CD4-positive, alpha-beta T cell treated with Interleukin-1 beta for 1 hour (primary cell): ENCODE measurements around the gene MAMDC2.

Source experiments
- DNase-seq, 2 donors: peaks; one replicate each; pipeline ENCODE4 v3.0.0-alpha.2; 2020 to 2022

Gene MAMDC2, protein sequence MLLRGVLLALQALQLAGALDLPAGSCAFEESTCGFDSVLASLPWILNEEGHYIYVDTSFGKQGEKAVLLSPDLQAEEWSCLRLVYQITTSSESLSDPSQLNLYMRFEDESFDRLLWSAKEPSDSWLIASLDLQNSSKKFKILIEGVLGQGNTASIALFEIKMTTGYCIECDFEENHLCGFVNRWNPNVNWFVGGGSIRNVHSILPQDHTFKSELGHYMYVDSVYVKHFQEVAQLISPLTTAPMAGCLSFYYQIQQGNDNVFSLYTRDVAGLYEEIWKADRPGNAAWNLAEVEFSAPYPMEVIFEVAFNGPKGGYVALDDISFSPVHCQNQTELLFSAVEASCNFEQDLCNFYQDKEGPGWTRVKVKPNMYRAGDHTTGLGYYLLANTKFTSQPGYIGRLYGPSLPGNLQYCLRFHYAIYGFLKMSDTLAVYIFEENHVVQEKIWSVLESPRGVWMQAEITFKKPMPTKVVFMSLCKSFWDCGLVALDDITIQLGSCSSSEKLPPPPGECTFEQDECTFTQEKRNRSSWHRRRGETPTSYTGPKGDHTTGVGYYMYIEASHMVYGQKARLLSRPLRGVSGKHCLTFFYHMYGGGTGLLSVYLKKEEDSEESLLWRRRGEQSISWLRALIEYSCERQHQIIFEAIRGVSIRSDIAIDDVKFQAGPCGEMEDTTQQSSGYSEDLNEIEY

DNA sequence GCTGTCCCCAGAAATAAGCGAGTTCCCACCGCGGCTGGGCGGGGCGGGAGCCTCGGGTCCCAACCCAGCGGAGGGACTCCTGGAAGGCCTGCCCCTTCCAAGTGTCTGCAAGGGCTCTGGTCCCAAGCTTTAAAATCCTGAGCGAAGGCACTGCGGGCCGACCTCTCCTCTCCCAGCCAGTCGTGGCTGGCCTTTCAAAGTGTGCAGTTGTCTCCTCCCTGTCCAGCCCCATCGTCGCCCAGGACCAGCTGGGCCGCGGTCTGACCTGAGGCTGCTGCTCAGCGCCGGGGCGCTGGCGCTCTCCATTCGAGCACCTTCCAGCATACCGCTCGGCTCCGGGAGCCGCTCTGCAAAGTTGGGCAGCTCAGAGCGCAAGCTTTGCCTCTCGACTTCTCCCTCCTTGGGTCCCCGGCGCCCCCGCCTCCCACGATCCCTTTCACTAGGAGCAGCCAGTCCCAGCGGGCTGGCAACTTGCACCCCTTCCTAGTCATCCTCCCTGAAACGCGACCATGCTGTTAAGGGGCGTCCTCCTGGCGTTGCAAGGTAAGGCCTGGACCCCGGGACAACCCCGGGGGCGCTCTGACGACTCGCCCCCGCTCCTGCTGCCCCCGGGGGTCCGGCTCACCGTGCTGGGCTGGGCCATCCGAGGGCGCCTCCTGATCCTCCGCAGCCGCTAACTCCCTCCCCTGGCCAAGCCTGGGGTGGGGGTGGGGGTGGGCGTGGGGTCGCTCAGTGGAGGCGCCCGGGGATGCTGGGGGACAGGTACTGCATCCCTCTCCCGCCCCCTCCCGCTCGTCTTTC lies at the start of gene MAMDC2:
Gene MAMDC2 (plus strand): TSS at position 160 of the 801 bp plus-strand sequence. CDS start 350 bp downstream, at position 510.
- DNase-seq = no peak

DNA sequence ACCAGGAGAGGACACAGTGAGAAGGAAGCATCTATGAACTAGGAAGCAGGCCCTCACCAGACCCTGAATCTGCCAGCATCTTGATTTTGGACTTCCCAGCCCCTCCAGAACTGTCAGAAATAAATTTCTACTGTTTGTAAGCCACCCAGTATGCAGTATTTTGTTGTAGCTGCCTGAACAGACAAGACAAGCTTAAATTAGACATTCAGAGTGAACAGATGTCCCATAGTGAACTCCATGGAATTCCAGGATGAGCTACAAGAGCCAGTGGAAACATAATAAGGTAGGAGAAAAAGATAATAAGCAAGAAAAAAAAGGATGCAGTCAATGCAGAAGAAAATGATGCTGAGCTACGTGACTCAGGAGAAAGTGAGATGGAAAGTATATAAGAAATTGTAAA lies 47.8 kb upstream of the MAMDC2 start:
- no peak for DNase-seq

DNA sequence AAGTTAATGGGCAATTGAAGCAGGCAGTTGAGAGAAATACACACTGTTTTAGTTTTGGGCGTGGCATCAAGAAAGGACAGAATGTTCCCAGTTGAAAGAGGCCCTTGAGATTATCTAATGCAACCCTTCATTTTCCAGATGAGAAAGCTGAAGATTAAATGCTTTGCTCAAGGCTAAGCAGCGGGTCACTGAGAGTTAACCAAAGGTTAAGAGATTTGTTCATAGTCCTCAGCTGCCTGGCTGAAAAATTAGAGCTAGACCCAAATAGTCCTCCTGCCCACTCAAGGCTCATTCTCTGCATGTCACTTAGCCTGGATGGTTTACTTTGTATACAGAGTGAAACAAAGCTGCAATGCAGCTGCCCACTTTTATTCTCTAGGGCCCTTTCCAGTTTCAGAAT lies 46.7 kb upstream of the MAMDC2 start:
- no peak for DNase-seq

DNA sequence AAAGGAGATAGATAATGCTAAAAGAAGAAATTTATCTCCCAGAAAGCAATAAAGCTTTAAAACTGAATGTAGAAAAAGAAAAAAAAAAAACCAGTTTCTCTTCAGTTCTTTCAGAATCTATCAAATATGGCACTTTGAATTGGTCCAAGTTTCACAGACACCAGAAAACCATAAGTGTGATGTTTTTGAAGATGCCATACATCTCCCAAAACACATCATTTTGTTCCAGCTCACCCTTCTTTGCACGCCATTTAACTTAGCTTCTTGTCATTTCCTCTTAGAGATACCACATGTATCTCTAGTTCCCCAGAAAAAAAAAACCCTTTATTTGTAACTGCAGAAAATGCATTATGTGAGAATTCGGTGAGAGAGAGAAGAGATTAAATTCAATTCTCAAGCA lies 46.1 kb upstream of the MAMDC2 start:
- DNase-seq = no peak

DNA sequence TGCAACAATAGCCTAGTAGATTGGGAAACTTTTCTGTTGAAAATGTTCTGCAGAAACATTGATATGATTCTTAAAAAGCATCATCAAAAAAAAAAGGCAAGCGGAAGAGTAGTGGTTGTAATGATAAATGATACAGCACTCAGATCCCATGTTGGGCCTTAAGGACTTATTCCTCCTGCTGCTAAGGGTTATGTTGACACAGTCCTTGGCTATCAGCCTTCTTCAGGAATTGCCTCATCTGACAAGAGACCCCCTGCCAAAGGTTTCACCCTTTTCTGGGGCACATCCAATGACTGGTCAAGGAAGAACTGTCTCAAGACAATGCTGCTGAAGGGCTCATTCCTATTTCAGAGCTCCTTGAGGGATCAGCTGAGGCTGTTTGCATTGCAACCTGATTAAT lies 44.3 kb upstream of the MAMDC2 start:
- no peak for DNase-seq

DNA sequence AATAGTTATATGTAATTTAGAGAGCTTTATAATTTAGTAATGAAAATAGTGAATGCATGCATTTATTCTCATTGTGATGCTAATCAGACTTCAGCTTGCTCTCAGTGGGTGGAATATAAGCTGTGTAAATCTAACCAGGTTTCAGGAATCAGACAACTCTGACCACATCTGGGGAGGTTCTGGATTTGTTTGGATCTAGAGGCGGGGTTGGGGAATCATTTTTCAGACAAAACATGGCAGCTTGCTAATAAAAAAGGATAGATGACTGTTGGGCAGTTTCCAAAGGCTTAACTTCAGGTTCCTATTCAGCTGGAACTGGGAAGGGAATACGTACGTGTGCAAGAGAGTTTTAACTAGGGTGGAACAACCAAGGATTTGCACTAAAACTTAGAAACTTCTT lies 43.2 kb upstream of the MAMDC2 start:
- DNase-seq = no peak

DNA sequence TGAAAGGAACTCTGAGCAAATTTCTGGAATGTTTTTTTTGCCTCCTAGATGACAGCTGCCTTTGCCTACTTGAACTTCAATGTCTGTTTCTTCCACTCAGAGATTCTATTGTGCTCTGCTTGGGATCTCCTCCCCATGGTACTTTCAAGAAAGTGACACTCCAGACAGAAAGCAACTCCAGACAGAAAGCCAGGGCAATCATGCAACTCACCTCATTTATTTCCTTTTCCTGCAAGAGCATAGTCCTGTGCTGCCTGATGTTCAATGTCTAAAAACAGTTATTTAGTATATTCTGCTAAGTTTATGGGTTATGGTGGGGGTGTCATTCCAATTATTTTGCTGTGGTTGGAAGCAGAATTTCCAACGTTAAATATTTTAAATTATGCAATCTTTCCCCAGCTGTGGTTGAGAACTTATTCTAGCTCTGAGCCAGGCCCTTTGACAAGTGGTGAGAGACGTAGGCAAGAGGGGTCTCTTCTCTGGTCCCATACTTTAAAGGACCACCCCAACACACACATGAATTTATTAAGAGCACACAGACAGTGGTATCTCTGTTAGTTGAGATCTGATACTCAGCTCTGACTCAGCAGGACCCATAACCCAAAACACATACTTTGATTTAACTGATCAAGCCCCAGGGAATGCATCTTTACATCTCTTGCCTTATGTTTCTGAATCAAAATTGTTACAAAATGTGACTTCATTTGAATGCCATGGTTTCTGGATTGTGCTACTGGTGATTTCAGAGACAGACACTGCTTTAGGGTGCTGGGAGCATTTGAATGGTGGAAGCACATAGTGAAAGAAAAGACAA lies 39.5 kb upstream of the MAMDC2 start:
- no peak for DNase-seq

DNA sequence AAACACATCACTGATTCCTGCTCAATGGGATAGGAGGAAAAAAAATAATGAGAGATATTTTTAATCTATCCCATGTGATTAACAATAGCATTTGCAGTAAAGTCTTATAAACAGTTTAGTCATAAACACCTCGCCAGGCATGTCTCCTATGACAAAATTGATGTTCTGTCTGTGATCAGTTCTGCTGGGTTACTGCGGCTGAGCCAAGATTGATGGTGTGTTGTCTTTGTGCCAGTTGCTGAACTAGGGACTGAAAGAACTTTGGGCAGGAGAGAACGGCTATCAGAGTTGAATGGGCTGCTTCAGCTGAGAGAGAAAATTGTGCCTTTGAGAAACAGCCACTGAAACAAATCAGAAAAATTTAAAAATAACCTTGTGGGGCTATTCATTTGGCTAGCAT lies 37.3 kb upstream of the MAMDC2 start:
- DNase-seq = no peak

DNA sequence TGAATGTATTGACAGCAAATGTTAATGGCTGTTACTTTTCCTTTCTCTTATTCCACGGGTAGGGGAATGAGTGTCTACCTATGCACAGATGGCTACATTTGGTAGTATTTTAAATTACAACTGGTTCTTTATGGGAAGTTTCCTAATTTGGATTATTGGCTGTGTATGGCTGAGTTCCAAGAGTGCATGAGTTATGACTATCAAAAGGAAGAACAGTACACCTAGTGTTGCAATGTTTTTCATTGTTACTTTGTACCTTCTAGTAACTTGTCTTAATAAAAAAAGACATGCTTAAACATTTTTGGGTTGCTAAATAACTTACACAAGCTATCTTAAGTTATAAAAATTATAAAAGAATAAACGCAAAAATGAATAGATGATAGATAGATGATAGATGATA lies 35.8 kb upstream of the MAMDC2 start:
- no peak for DNase-seq

DNA sequence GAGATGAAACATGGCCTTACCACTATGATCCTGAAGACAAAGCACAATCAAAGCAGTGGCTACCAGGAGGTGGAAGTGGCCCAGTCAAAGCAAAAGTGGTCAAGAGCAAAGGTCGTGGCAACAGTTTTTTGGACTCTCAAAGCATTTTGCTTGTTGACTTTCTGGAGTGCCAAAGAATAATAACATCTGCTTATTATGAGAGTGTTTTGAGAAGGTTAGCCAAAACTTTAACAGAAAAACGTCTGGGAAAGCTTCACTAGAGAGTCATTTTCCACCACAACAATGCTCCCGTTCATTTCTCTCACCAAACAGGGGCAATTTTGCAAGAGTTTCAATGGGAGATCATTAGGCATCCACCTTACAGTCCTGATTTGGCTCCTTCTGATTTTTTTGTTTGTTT lies 33.6 kb upstream of the MAMDC2 start:
- DNase-seq = no peak

DNA sequence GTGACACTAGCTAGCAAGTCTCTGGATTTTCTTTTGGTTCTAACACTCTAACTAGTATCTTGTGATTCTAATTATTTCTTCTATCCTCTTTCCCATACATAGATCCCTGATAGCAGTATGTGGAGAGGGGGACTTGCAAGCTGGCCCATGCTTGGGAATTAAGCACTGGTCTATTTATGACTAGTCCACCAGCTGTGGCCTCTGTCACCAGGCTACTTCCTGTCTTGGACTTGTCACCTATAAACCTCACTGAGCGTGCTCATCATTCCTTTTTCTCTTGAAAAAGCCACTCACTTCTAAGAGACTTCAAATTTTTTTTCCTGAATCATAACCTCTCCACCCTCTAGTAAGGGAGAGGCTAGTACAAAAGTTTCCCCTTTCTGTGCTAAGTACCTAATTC lies 32.3 kb upstream of the MAMDC2 start:
- no peak for DNase-seq

DNA sequence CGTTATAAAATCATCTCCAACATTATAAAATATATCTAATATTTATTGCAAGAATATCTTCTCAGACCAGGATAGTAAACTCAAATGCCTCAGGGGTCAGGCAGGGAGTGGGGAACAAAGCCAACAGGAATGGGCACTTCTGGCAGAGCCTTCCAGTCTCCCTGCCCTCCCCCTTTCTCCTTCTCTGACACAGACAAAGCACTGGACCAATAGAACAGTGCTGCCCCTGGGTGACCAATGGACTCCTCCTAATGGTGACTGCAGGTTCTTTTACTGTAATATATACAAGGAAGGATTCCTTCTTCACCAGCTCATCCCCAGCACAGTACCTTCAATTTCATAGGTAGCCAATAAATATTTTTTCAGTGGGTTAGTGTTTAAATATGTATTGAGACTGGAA lies 31.1 kb upstream of the MAMDC2 start:
- no peak for DNase-seq

DNA sequence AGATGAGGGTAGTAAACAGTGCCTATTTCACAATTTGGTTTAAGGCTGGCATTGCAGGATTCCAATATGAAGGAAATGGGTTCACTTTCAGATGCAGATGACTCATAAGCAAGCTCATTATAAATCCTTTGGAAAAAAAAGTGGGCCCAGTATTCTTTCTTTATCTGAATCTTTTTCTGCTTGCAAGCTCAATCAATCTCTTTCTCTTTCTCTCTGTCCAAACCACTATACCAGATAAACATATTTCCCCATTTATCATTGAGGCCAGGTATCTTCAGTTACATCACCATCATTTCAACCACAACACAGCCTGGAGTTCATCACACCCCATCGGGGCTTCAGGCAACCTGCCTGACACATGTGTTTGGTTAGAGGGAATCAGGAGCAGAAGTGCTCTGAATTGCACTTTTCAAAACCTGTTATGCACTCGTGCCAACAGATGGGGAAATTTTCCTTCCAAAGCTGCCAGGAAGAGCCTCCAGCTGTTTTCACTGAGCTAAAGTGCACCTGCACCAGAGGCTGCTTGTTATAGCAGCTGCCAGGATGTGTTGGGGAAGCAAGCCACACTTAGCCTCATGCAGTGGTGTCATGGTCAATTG lies 30.0 kb upstream of the MAMDC2 start:
- no peak for DNase-seq

DNA sequence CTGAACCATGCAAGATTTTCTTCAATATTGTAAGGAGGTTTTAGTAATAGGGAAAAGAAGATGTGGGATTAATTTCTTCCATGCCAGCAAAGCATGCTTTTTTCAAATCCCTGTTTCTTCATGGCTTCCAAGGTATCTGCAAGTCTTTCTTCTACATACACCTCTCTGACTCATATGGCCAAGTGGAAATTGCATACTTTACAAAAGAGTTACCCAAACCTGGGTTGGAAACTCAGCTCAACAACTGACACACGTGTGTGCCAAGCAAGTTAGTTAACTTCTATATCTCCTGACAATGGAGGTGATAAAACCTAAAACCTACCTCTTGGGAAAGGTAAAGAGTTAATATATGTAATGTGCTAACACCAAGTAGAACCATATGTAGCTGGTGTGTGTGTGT lies 28.5 kb upstream of the MAMDC2 start:
- no peak for DNase-seq

DNA sequence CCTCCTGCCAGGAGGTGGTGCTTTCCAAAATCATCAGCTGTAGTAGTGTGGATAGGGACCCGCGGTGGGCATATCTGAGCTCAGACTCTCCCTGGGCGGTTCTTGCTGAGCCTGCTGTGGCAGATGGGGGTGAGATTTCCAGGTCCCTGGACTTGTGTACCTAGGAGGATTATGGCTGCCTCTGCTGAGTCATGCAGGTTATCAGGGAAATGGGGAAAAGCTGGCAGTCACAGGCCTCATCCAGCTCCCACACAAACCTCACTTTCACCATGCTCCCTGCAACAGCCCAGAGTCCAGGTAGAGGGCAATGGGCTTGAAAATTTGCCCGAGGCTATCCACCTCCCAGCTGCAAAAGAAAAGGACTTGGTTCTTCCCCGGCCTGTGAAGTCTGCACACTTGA lies 23.4 kb upstream of the MAMDC2 start:
- DNase-seq = no peak

DNA sequence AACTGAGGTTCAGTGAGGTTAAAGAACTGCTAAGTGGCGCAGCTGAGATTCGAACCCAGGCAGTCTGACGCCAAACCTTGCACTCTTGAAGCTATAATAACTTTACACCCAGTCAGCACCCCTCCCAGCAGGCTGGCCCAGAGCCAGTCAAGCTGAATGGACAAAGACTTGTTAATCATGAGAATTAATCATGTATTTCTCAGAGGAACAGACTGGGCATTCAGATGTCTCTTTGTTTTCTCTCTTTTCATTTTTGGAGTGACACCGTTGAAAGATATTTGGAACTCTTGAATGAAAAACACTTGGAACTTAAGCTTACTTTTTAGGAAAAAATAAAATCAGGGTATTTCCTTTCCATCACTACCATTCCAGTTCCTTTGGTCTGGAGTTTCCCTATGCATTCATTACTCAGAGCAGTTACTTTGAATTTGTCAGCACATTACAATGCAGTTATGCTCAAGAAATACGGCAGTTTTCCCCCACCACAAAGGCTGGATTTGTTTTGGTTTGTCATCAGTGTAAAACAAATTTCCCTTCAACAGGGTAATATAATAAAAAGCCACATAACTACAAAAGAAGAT lies 22.6 kb upstream of the MAMDC2 start:
- DNase-seq = no peak

DNA sequence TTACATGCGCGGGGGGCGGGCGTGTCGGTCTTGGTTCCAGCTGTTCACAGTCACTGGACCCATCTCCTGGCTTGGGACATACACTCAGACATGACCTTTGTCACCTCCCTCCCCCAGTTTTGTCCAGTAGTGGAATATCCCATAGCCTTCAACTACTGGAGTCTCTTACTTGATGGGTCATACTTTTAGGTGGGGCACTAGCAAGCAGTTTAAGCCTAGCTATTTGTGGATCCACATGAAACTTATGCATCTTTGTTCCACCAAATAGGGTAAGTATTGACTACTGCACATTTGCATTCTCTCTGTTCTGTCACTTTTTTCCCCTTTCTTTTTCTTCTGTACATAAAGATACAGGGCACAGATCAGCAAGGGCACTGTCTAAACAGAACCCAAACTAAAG lies 15.4 kb upstream of the MAMDC2 start:
- no peak for DNase-seq

DNA sequence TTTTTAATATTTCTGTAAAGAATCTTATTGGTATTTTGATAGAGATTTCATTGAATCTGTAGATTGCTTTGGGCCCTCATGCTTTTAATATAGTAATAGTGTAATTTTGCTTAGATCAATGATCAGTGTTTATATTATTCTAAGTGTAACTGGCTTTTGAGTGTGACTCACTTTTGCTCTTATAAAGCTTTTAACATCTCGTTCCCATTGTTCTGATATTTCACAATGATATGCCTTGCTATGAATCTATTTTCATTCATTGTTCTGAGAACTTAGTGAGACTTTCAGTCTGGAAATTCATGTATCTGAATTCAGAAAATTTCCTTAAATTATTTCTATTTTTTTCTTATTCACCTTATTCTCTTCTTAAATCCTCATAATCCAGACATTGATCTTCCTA lies 13.5 kb upstream of the MAMDC2 start:
- DNase-seq = no peak

DNA sequence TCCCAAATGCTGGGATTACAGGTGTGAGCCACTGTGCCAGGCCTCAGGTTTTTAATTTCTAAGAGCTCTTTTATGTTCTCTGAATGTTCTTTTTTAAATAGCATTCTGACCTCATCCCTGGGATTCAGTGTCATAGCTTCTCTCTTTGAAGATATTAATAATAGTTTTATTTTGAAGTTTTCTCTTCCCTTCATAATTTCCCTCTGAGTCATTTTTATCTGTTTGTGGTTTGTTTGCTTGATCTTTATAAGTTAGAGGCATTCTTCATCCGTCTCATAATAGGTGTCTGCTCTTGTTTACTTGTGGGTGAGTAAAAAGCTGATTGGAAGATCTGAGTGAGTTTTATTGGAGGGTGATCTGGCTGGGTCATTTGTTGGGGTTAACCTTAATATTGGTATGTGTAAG lies 12.5 kb upstream of the MAMDC2 start:
- no peak for DNase-seq

DNA sequence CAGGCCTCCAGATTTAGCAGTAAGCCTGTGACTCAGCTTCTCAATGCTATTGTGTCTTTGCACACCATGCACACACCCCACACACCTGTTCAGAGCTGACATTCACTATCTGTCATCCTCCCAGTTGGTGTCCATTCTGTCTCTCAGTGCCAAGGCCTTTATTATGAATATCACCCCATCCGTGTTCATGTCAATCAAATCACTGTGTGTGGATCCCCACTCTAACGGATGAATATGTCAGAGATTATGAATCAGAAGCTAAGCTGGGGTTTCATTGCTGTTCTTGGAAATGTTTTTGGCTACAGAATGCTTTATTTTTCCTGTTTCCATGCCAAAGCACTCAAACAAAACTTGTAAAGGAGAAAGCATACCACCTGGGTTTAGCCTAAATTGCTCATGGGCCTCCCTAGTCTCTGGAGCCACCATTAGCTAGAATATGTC lies 9.4 kb upstream of the MAMDC2 start:
- DNase-seq = no peak

DNA sequence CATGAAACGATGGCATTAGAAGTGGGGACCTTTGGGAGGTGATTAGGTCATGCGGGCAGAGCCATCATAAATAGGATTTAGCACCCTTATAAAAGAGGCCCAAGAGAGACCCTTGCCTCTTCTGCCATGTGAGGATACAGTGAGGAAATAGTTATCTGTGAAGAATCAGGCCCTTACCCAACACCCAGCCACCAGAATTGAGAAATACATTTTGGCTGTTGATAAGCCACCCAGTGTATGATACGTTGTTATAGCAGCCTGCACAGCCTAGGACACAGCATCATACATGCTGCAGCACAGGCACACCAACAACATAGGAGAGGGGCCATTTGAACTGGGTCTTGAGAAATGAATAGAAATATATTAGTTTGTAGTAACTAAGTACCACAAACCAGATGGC lies 8.0 kb upstream of the MAMDC2 start:
- DNase-seq = no peak

DNA sequence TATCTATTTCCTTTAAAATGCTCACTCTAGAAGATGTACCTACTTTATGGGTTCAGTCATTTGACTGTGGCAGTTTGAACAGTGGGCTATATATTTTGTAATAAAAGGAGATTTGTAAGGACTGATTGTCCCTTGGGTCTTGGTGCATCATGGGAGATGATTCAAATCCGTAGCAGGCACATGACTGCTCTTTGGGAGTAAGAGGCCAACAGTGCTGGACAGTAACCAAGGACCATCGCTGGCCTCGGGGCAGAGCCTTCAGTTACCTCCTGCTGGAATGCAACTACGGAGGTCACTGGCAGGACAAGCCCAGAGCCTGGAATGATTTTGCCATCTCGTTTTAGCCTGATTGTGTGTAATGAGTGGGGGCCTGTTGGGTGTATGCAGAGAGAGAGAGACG lies 7.0 kb upstream of the MAMDC2 start:
- DNase-seq = no peak
